H1 (cell line): Measurements from ENCODE around the gene CMSS1. TPM values are rescaled to one million over a fixed set of nuclear protein-coding genes. Genes with fewer than 3 reads are reported as not detected.

ENCODE experiments used
- BRCA1 ChIP-seq: IDR thresholded peaks from 2 replicates; pipeline ENCODE4 v1.6.1; 2012; ENCODE audit warnings: low read depth, low read length, improper control_type of control experiment
- CEBPB ChIP-seq: IDR thresholded peaks from 2 replicates; pipeline ENCODE4 v1.6.1; 2012; ENCODE audit warnings: low read depth, low read length
- POU5F1 ChIP-seq: IDR thresholded peaks from 2 replicates; pipeline ENCODE4 v1.6.1; 2011; ENCODE audit warnings: low read depth, mild to moderate bottlenecking, low read length, moderate library complexity
- YY1 ChIP-seq: IDR thresholded peaks from 2 replicates; pipeline ENCODE4 v1.6.1; 2011; ENCODE audit warnings: low read depth, mild to moderate bottlenecking, low read length
- polyA plus RNA-seq, 7 experiments: library from polyadenylated mRNA; depleted of rRNA in 3 of 7; stranded (reverse) in 5 of 7; unstranded in 2 of 7; fragments of >200 nt in 5 of 7; fragments of 200-250 nt in 2 of 7; gene quantifications; 1 replicate in 5 of 7; 2 replicates in 1 of 7; 4 replicates in 1 of 7; pipeline versions ENCODE4 v1.2.1 to v1.2.3, GENCODE V29; 2011 to 2013; ENCODE audit warnings: missing spikeins in 2 of 7, mixed read lengths in 2 of 7
- total RNA-seq: library from RNA; stranded (reverse); fragmentation: NEBNext Ultra II Directional; extraction: Animal tissue kit (Norgen Biotek cat#: 25700); gene quantifications from 2 replicates; pipeline ENCODE4 v1.2.1, GENCODE V29; 2021

Gene CMSS1
- total and polyA plus RNA-seq, 2 of the 8 experiments (the other 6 are each of a cell fraction or from before 2014, with no cell fraction given): 15.2 to 75.1 TPM

GRCh38 chr3:100140976-100141375, 323.3 kb downstream of the CMSS1 start (continued):
- TF ChIP-seq BRCA1 (no peak), YY1 (no peak), CEBPB (no peak), POU5F1 (no peak)
